ENCODE measurements around the gene C9orf72.
A peak's percentile ranks its signal among the peaks of the same experiment; 100 is the strongest.

The C9orf72 gene

DNA sequence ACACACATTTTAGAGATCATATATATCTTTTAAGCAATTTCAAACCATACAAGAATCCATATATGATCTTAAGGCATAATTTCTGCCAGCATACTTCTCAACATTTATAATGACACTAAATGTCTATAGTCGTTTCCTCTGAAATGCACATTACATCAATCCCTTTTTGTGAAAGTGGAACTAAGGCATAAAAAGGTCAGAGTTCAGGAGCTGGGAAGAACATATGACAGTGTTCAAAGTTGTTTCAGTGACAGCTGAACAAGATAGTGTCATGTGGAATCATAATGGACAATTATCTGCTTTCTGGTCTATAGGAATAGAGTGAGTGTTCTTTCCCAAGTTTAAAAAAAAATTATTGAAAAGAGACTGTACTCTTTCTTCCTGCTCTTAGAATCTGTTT is 41.2 kb downstream of the C9orf72 start:
- no peak overlapping the region for H2AFZ ChIP-seq (ENCODE audit: low read depth, low read length, severe bottlenecking)
- no peaks in the 10 kb centered on the region for H3F3A ChIP-seq (ENCODE audit: insufficient read depth)
- no peak overlapping the region for H3K27ac ChIP-seq (ENCODE audit: low read depth, low read length)
- no peaks in the 10 kb centered on the region for H3K27me3 ChIP-seq (ENCODE audit: low read length)
- no peak overlapping the region for H3K4me2 ChIP-seq (ENCODE audit: low read depth, low read length, poor library complexity, severe bottlenecking)
- H3K9me3 ChIP-seq (ENCODE audit: insufficient read depth, low read length) = no peaks in the 10 kb centered on the region
- H3K9ac ChIP-seq (ENCODE audit: low read length) = no peak overlapping the region
- no peak overlapping the region for H3K4me3 ChIP-seq (ENCODE audit: insufficient read depth, low read length, poor library complexity, severe bottlenecking)
- H3K36me3 ChIP-seq (ENCODE audit: low read length) = no peaks in the 10 kb centered on the region
- H3K9me2 ChIP-seq (replicated peaks; ENCODE audit: insufficient read depth, low read length) = no peaks in the 10 kb centered on the region
- no peaks in the 10 kb centered on the region for H3K79me2 ChIP-seq (ENCODE audit: insufficient read depth, low read length)
- H4K20me1 ChIP-seq (ENCODE audit: low read depth, low read length) = no peaks in the 10 kb centered on the region
- TF ChIP-seq, protein P1, sequence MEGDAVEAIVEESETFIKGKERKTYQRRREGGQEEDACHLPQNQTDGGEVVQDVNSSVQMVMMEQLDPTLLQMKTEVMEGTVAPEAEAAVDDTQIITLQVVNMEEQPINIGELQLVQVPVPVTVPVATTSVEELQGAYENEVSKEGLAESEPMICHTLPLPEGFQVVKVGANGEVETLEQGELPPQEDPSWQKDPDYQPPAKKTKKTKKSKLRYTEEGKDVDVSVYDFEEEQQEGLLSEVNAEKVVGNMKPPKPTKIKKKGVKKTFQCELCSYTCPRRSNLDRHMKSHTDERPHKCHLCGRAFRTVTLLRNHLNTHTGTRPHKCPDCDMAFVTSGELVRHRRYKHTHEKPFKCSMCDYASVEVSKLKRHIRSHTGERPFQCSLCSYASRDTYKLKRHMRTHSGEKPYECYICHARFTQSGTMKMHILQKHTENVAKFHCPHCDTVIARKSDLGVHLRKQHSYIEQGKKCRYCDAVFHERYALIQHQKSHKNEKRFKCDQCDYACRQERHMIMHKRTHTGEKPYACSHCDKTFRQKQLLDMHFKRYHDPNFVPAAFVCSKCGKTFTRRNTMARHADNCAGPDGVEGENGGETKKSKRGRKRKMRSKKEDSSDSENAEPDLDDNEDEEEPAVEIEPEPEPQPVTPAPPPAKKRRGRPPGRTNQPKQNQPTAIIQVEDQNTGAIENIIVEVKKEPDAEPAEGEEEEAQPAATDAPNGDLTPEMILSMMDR (IDR thresholded peaks at IDR 0.05; ENCODE audit: insufficient read depth, low read length, poor library complexity, severe bottlenecking) = no peak
- TF ChIP-seq EZH2phosphoT487 (conservative IDR thresholded peaks at IDR 0.05; ENCODE audit: low read length) = no peak

DNA sequence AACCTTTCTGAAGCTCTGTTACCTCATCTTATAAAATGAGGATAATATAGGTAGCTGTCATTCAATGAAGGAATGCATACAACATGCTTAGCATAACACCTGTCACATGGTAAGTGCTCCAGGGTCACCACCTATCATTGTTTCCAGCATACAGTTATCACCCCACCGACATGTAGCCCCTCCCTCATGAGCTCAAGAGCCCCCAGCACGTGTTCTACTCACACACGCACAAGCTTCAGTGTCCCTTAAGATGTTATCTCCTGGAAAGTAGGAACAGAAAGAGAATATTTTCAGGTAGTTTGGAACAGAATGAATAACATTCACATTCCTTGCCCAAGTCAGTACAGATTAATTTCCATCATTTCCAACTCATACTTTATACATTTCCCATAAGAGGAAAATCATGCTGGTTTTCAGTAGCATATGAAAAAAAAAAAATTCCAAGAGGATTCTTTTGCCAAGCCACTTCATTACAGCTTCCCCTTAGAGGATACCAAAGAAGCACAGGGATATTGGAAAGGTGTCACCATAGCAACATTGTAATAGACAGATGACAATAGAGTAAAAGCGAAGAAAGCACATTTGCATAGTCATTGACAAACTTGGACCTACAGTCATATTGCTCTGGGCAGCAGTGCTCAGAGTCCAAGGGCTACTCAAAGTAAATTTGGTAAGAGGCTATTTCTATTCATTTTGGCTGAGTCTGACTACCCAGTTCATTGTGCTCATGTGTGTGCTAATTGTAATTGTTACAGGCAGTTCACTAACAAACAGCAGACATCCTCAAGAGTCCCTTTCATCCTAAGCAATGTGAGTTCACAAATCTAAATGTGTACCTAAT is 42.1 kb downstream of the C9orf72 start:
- Histone ChIP-seq H4K20me1 (ENCODE audit: low read depth, low read length) (no peaks in the 10 kb centered on the region), H3K27me3 (ENCODE audit: low read length) (no peaks in the 10 kb centered on the region), H3K79me2 (ENCODE audit: insufficient read depth, low read length) (no peaks in the 10 kb centered on the region), H3K9me2 (replicated peaks; ENCODE audit: insufficient read depth, low read length) (no peaks in the 10 kb centered on the region), H3K4me2 (ENCODE audit: low read depth, low read length, poor library complexity, severe bottlenecking) (no peak overlapping the region), H3K27ac (ENCODE audit: low read depth, low read length) (no peak overlapping the region), H3K9me3 (ENCODE audit: insufficient read depth, low read length) (no peaks in the 10 kb centered on the region), H3K36me3 (ENCODE audit: low read length) (no peaks in the 10 kb centered on the region), H3F3A (ENCODE audit: insufficient read depth) (no peaks in the 10 kb centered on the region), H2AFZ (ENCODE audit: low read depth, low read length, severe bottlenecking) (no peak overlapping the region), H3K9ac (ENCODE audit: low read length) (no peak overlapping the region), H3K4me3 (ENCODE audit: insufficient read depth, low read length, poor library complexity, severe bottlenecking) (no peak overlapping the region)
- TF ChIP-seq, protein P1 (IDR thresholded peaks at IDR 0.05; ENCODE audit: insufficient read depth, low read length, poor library complexity, severe bottlenecking) = no peak
- no peak for TF ChIP-seq EZH2phosphoT487 (conservative IDR thresholded peaks at IDR 0.05; ENCODE audit: low read length)

DNA sequence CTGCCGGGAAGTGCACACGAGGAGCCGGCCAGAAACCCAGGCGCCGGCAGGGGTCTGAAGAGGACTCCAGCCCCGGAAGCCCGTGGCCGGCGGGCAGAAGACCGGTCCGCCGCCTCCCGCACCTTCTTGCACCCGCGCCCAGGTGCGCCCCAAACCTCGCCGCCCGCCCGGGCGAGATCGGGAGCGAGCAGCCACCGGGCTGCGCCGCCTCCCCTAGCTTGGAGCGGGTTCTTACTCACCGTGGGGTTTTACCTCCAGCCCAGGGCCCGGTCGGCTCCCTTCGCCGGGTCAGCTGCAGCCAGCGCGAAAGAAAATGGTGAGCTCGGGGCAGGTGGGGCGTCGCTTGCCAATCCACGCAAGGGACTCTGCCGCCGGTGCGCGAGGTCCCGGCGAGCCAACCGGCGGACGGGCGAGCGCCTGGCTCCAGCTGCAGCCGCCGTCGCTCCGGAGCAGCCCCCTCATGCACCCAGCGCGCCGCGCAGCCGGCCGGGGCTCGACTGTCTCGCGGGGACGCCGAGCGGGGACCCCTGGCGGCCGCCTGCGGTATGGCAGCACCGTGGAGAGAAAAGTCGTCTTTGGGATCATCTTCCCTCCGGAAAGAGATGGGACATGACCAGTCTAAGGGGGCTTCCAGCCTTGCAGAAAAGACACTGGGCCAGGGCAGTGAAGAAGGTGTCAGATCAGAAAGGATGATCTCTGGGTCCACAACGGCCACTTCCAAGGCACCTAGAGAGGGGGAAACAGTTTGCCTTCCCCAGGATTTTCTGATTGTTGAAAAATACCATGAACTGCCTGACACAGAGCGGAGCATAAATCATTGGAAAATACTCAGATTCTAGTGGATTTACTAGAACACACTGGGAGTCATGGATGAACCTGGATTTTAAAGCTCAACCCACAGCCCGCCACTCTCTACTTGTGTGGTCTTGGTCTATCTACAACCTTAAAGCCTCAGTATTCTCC is 43.7 kb downstream of the C9orf72 start, which contains the start of gene MOB3B:
MOB3B (minus strand) TSS at position 499 of the 963 bp plus-strand sequence. CDS start 74,264 bp downstream, outside the sequence.
- Histone ChIP-seq H4K20me1 (ENCODE audit: low read depth, low read length) (no peaks in the 10 kb centered on the region), H2AFZ (ENCODE audit: low read depth, low read length, severe bottlenecking) (peak within 1 kb of the TSS; percentile 85), H3K9ac (ENCODE audit: low read length) (peak within 1 kb of the TSS; percentile 47), H3K9me2 (replicated peaks; ENCODE audit: insufficient read depth, low read length) (no peaks in the 10 kb centered on the region), H3K79me2 (ENCODE audit: insufficient read depth, low read length) (no peaks in the 10 kb centered on the region), H3K4me3 (ENCODE audit: insufficient read depth, low read length, poor library complexity, severe bottlenecking) (peak within 1 kb of the TSS; percentile 57), H3K27me3 (ENCODE audit: low read length) (no peaks in the 10 kb centered on the region), H3K36me3 (ENCODE audit: low read length) (no peaks in the 10 kb centered on the region), H3K27ac (ENCODE audit: low read depth, low read length) (no peak within 1 kb of the TSS), H3K4me2 (ENCODE audit: low read depth, low read length, poor library complexity, severe bottlenecking) (peak within 1 kb of the TSS; percentile 78), H3F3A (ENCODE audit: insufficient read depth) (no peaks in the 10 kb centered on the region), H3K9me3 (ENCODE audit: insufficient read depth, low read length) (no peaks in the 10 kb centered on the region)
- TF ChIP-seq, protein P1 (IDR thresholded peaks at IDR 0.05; ENCODE audit: insufficient read depth, low read length, poor library complexity, severe bottlenecking) = peak; percentile 67
- TF ChIP-seq EZH2phosphoT487 (conservative IDR thresholded peaks at IDR 0.05; ENCODE audit: low read length) = no peak
